Measurements from ENCODE around the gene CNTN6. TPM values are rescaled to one million over a fixed set of nuclear protein-coding genes. Genes with fewer than 3 reads are reported as not detected.

Gene CNTN6
- total and polyA plus RNA-seq, 11 donors = not detected

DNA sequence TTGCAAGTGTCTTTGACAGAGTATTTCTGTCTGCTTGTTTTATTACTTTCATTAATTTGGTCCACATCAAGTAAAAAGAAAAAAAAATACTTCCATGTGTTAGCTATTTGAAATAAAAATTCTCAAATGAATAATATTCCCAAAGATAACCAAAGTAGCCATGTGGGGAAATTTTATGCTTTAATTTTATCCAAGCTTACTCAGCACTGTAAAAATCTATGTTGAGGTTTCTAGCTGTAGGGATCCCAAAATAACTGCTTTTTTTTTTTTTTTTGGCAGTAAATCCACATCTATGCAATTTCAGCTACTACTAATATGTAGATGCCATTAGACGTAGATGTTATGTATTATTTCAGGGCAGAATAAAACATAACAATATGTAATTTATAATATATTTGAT lies 35.4 kb upstream of the CNTN6 start:
- H3K27me3 ChIP-seq = no peaks in the 10 kb centered on the region
- H3K4me1 ChIP-seq = no peaks in the 10 kb centered on the region
- intact Hi-C loops (cut with DNase I) = no loop called here
- no peaks in the 10 kb centered on the region for H3K36me3 ChIP-seq
- TF ChIP-seq CTCF (IDR thresholded peaks at IDR 0.05) = no peak
- no peak for TF ChIP-seq POLR2A (IDR thresholded peaks at IDR 0.05)
- 68 to 76% (median 71%) methylated on average over 1 of the region's 1 CpG for WGBS, 4 donors
- ATAC-seq = no peak
- no peak overlapping the region for H3K27ac ChIP-seq
- H3K4me3 ChIP-seq = no peak overlapping the region
- DNase-seq = no peak
- H3K9me3 ChIP-seq = no peaks in the 10 kb centered on the region

GRCh38 chr3:1068985-1069384 lies 23.8 kb upstream of the CNTN6 start:
- H3K4me1 ChIP-seq = no peaks in the 10 kb centered on the region
- no peak overlapping the region for H3K4me3 ChIP-seq
- H3K36me3 ChIP-seq = no peaks in the 10 kb centered on the region
- H3K27ac ChIP-seq = no peak overlapping the region
- TF ChIP-seq CTCF (IDR thresholded peaks at IDR 0.05) (no peak), POLR2A (IDR thresholded peaks at IDR 0.05) (no peak)
- WGBS, 4 donors = 73 to 82% (median 74%) methylated on average over 4 of the region's 4 CpGs
- no peaks in the 10 kb centered on the region for H3K9me3 ChIP-seq
- no peak for ATAC-seq
- peaks cover 0 to 4% (median 0%) of the 10 kb centered on the region in 9 donors for H3K27me3 ChIP-seq
- intact Hi-C loops (cut with DNase I) = no loop called here
- DNase-seq = no peak

- no peaks in the 10 kb centered on the region for H3K36me3 ChIP-seq
- H3K4me3 ChIP-seq = no peak overlapping the region
- DNase-seq (no peak), ATAC-seq (no peak)
- H3K4me1 ChIP-seq = no peaks in the 10 kb centered on the region
- TF ChIP-seq CTCF (IDR thresholded peaks at IDR 0.05) (no peak), POLR2A (IDR thresholded peaks at IDR 0.05) (no peak)
- no peaks in the 10 kb centered on the region for H3K9me3 ChIP-seq
- intact Hi-C loops (cut with DNase I) = no loop called here
- H3K27me3 ChIP-seq = peaks cover 0 to 4% (median 0%) of the 10 kb centered on the region in 9 donors
- H3K27ac ChIP-seq = no peak overlapping the region
- WGBS, 4 donors = 74 to 81% (median 78%) methylated on average over 5 of the region's 5 CpGs
Measured at GRCh38 chr3:1072041-1072440, 20.8 kb upstream of the CNTN6 start.

GRCh38 chr3:1079662-1080061 lies 13.2 kb upstream of the CNTN6 start:
- Histone ChIP-seq H3K36me3 (no peaks in the 10 kb centered on the region), H3K27me3 (no peaks in the 10 kb centered on the region), H3K4me1 (no peaks in the 10 kb centered on the region), H3K4me3 (no peak overlapping the region), H3K27ac (no peak overlapping the region), H3K9me3 (no peaks in the 10 kb centered on the region)
- DNase-seq = no peak
- intact Hi-C loops (cut with DNase I) = loop anchor here in 8 of 10 donors (5.0 to 10.0 kb wide), 2 partner anchors 1935 to 1938 kb away; no protein-coding TSS in a partner anchor
- no peak for TF ChIP-seq CTCF (IDR thresholded peaks at IDR 0.05)
- no peak for TF ChIP-seq POLR2A (IDR thresholded peaks at IDR 0.05)
- ATAC-seq = no peak
